Liver (tissue), 9 donors: ENCODE results near the gene SHISAL1. TPM values are rescaled to one million over a fixed set of nuclear protein-coding genes. Genes with fewer than 3 reads are reported as not detected.

ENCODE experiments used
- DNase-seq: peaks from one replicate; pipeline ENCODE4 v3.0.0-alpha.2; 2017; ENCODE audit warnings: low spot score
- H3K27ac ChIP-seq, 2 donors: one replicate each; pipeline ENCODE4 v1.7.0; 2013; ENCODE audit warnings: inconsistent platforms in 2 of 2, low read length in 2 of 2, control low read depth in 1 of 2, low read depth in 1 of 2, mild to moderate bottlenecking in 1 of 2
- H3K27me3 ChIP-seq, 4 donors: one replicate each; pipeline versions ENCODE4 v1.6.1 to v1.7.0; 2013; ENCODE audit warnings: low read length in 3 of 4, inconsistent platforms in 1 of 4, mild to moderate bottlenecking in 1 of 4, moderate library complexity in 1 of 4; ENCODE audit not compliant: control insufficient read depth in 4 of 4, insufficient read depth in 4 of 4
- H3K36me3 ChIP-seq, 4 donors: one replicate each; pipeline versions ENCODE4 v1.6.1 to v1.7.0; 2013; ENCODE audit warnings: low read length in 3 of 4, mild to moderate bottlenecking in 3 of 4, low read depth in 1 of 4, moderate library complexity in 1 of 4; ENCODE audit not compliant: control insufficient read depth in 4 of 4, insufficient read depth in 3 of 4
- H3K4me1 ChIP-seq, 4 donors: one replicate each; pipeline versions ENCODE4 v1.6.1 to v1.7.0; 2013; ENCODE audit warnings: low read length in 3 of 4, mild to moderate bottlenecking in 3 of 4, moderate library complexity in 1 of 4; ENCODE audit not compliant: control insufficient read depth in 4 of 4, insufficient read depth in 4 of 4
- H3K4me3 ChIP-seq, 3 donors: one replicate each; pipeline versions ENCODE4 v1.6.1 to v1.7.0; 2013; ENCODE audit warnings: low read length in 3 of 3, control low read depth in 1 of 3, low read depth in 1 of 3, mild to moderate bottlenecking in 1 of 3
- H3K9ac ChIP-seq, 2 donors: one replicate each; pipeline ENCODE4 v1.7.0; 2013; ENCODE audit warnings: low read length in 2 of 2, mild to moderate bottlenecking in 2 of 2, moderate library complexity in 2 of 2, control low read depth in 1 of 2, low read depth in 1 of 2
- H3K9me3 ChIP-seq, 4 donors: one replicate each; pipeline versions ENCODE4 v1.6.1 to v1.7.0; 2013; ENCODE audit warnings: low read length in 3 of 4; ENCODE audit not compliant: control insufficient read depth in 4 of 4
- EGR1 ChIP-seq, 2 donors: IDR thresholded peaks; 2 replicates each; pipeline ENCODE4 v1.6.1; 2016 to 2018; ENCODE audit warnings: antibody characterized with exemption in 2 of 2, low read depth in 2 of 2
- FOXA1 ChIP-seq: IDR thresholded peaks from 2 replicates; pipeline ENCODE4 v1.6.1; 2016; ENCODE audit warnings: antibody characterized with exemption
- FOXA2 ChIP-seq: IDR thresholded peaks from 2 replicates; pipeline ENCODE4 v1.6.1; 2016; ENCODE audit warnings: antibody characterized with exemption
- GABPA ChIP-seq, 2 donors: IDR thresholded peaks in 1 of 2; conservative IDR thresholded peaks in 1 of 2; 2 replicates each; pipeline ENCODE4 v1.6.1; 2016; ENCODE audit warnings: antibody characterized with exemption in 2 of 2, mild to moderate bottlenecking in 1 of 2, moderate library complexity in 1 of 2
- HNF4A ChIP-seq, 2 donors: conservative IDR thresholded peaks; 2 replicates each; pipeline ENCODE4 v1.6.1; 2016; ENCODE audit warnings: antibody characterized with exemption in 2 of 2, mild to moderate bottlenecking in 2 of 2
- HNF4G ChIP-seq: IDR thresholded peaks from 2 replicates; pipeline ENCODE4 v1.6.1; 2016; ENCODE audit warnings: antibody characterized with exemption
- JUND ChIP-seq, 2 donors: IDR thresholded peaks; 2 replicates each; pipeline ENCODE4 v1.6.1; 2016; ENCODE audit warnings: antibody characterized with exemption in 2 of 2
- NR2F2 ChIP-seq: IDR thresholded peaks from 2 replicates; pipeline ENCODE4 v1.6.1; 2016; ENCODE audit warnings: antibody characterized with exemption
- RAD21 ChIP-seq, 2 donors: IDR thresholded peaks; 2 replicates each; pipeline ENCODE4 v1.6.1; 2016; ENCODE audit warnings: antibody characterized with exemption in 2 of 2, mild to moderate bottlenecking in 2 of 2
- RXRA ChIP-seq, 2 donors: IDR thresholded peaks; 2 replicates each; pipeline ENCODE4 v1.6.1; 2017 to 2018; ENCODE audit warnings: antibody characterized with exemption in 2 of 2, mild to moderate bottlenecking in 1 of 2
- SP1 ChIP-seq: IDR thresholded peaks from 2 replicates; pipeline ENCODE4 v1.6.1; 2018; ENCODE audit warnings: antibody characterized with exemption, mild to moderate bottlenecking
- TAF1 ChIP-seq: conservative IDR thresholded peaks from 2 replicates; pipeline ENCODE4 v1.6.1; 2016; ENCODE audit warnings: antibody characterized with exemption, mild to moderate bottlenecking
- YY1 ChIP-seq: IDR thresholded peaks from 2 replicates; pipeline ENCODE4 v1.6.1; 2016; ENCODE audit warnings: antibody characterized with exemption, mild to moderate bottlenecking
- WGBS: extraction: QIAGEN DNeasy Blood & Tissue Kit; methylation state at CpG from one replicate; pipeline ENCODE4 v1.1.7; 2013; 5-methylcytosine and 5-hydroxymethylcytosine counted together
- polyA plus RNA-seq, 2 donors: library from polyadenylated mRNA; stranded (reverse) in 1 of 2; unstranded in 1 of 2; fragments of 200-250 nt in 1 of 2; fragments of >200 nt in 1 of 2; fragmentation: Nextera tagmentation in 1 of 2; extraction: Ambion mirVana in 1 of 2; gene quantifications; one replicate each; pipeline versions ENCODE4 v1.2.1 to v1.2.3, GENCODE V29; 2013 to 2015
- total RNA-seq, 2 donors: library from RNA; depleted of rRNA; stranded (reverse); fragments of >200 nt; gene quantifications; one replicate each; pipeline ENCODE4 v1.2.3, GENCODE V29; 2014
- TF ChIP-seq, protein P1 (sequence below): IDR thresholded peaks from 2 replicates; pipeline ENCODE4 v1.6.1; 2016; ENCODE audit warnings: antibody characterized with exemption
- TF ChIP-seq, protein P2 (sequence below): IDR thresholded peaks from 2 replicates; pipeline ENCODE4 v1.6.1; 2016; ENCODE audit warnings: antibody characterized with exemption, mild to moderate bottlenecking
- TF ChIP-seq, protein P3 (sequence below): IDR thresholded peaks from 2 replicates; pipeline ENCODE4 v1.6.1; 2016; ENCODE audit warnings: antibody characterized with exemption
- TF ChIP-seq, protein P4 (sequence below): IDR thresholded peaks from 2 replicates; pipeline ENCODE4 v1.6.1; 2016; ENCODE audit warnings: antibody characterized with exemption
- TF ChIP-seq, protein P5 (sequence below): fragments of 150-350 bp; IDR thresholded peaks from 2 replicates; pipeline ENCODE4 v1.5.1; 2017; ENCODE audit warnings: improper control_type of control experiment, low read depth, low read length; ENCODE audit not compliant: missing input control
- donor health status: healthy.
- donor health status: healthy.
- donor health status: healthy.
- donor health status: healthy.
- donor health status: healthy.

The SHISAL1 gene
- total and polyA plus RNA-seq, 4 donors, result 0.07 to 0.17 (median 0.13) TPM

DNA sequence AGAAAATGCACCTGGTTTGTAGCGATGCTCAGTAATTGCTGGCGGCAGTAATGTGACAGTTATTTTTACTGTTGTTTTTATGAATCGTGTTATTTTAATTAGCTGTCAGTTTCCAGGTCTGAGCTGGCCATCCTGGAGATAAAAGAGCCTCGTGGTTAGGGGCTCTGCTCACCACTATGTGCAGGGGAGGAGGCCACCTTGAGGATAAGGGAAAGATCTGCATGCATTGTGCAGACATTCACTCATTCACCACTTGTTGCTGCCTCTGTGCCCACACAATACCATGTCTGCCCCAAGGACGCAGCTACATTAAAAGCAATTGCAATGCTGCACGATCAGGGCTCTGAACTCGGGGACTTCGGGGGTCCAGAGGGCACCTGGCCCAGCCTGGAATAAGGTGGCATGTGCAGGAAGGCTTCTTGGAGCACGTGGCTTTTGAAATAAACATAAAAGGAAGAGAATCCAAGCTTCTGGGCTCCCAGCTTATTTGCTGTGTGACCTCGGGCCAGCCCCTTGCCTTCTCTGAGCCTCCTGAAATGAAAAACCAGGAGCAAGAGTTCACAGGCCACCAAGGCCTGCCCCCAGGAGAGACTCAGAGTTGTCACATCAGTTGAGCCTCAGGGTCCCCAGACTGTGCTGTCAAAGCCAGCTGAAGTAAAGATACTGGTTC, 44.7 kb upstream of the SHISAL1 start (continued):
- TF ChIP-seq, protein P1, sequence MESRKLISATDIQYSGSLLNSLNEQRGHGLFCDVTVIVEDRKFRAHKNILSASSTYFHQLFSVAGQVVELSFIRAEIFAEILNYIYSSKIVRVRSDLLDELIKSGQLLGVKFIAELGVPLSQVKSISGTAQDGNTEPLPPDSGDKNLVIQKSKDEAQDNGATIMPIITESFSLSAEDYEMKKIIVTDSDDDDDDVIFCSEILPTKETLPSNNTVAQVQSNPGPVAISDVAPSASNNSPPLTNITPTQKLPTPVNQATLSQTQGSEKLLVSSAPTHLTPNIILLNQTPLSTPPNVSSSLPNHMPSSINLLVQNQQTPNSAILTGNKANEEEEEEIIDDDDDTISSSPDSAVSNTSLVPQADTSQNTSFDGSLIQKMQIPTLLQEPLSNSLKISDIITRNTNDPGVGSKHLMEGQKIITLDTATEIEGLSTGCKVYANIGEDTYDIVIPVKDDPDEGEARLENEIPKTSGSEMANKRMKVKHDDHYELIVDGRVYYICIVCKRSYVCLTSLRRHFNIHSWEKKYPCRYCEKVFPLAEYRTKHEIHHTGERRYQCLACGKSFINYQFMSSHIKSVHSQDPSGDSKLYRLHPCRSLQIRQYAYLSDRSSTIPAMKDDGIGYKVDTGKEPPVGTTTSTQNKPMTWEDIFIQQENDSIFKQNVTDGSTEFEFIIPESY, result no peak
- TF ChIP-seq RAD21 (IDR thresholded peaks at IDR 0.05), result no peak

DNA sequence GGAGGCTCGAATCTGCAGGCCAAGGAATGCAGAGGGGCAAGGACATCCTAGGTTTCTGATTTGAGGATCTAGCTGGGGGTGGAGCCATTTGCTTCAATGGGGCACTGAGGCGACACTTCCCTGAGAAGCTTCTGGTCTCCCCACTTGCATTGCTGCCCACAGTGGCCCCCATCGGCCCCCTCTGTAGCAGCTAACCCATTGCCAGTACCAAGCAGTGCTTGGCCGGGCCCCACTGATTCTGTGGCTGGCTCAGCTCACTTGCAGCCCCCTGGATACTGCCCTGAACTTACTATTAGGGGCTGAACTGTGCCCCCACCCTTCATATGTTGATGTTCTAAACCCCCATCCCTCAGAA, 42.9 kb upstream of the SHISAL1 start:
- Histone ChIP-seq H3K9ac (no peak overlapping the region), H3K36me3 (no peaks in the 10 kb centered on the region), H3K27me3 (peaks cover 0 to 3% (median 0%) of the 10 kb centered on the region in 4 donors), H3K27ac (no peak overlapping the region), H3K9me3 (no peaks in the 10 kb centered on the region), H3K4me1 (peaks cover 0 to 1% (median 0%) of the 10 kb centered on the region in 4 donors), H3K4me3 (no peak overlapping the region)
- TF ChIP-seq, protein P2, sequence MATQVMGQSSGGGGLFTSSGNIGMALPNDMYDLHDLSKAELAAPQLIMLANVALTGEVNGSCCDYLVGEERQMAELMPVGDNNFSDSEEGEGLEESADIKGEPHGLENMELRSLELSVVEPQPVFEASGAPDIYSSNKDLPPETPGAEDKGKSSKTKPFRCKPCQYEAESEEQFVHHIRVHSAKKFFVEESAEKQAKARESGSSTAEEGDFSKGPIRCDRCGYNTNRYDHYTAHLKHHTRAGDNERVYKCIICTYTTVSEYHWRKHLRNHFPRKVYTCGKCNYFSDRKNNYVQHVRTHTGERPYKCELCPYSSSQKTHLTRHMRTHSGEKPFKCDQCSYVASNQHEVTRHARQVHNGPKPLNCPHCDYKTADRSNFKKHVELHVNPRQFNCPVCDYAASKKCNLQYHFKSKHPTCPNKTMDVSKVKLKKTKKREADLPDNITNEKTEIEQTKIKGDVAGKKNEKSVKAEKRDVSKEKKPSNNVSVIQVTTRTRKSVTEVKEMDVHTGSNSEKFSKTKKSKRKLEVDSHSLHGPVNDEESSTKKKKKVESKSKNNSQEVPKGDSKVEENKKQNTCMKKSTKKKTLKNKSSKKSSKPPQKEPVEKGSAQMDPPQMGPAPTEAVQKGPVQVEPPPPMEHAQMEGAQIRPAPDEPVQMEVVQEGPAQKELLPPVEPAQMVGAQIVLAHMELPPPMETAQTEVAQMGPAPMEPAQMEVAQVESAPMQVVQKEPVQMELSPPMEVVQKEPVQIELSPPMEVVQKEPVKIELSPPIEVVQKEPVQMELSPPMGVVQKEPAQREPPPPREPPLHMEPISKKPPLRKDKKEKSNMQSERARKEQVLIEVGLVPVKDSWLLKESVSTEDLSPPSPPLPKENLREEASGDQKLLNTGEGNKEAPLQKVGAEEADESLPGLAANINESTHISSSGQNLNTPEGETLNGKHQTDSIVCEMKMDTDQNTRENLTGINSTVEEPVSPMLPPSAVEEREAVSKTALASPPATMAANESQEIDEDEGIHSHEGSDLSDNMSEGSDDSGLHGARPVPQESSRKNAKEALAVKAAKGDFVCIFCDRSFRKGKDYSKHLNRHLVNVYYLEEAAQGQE, result no peak
- TF ChIP-seq FOXA2 (no peak), JUND (IDR thresholded peaks at IDR 0.05) (no peak), EGR1 (IDR thresholded peaks at IDR 0.05; ENCODE audit: low read depth in 2 of 2) (no peak), HNF4G (no peak), RAD21 (IDR thresholded peaks at IDR 0.05) (no peak), YY1 (no peak), HNF4A (conservative IDR thresholded peaks at IDR 0.05) (no peak), RXRA (IDR thresholded peaks at IDR 0.05) (no peak), TAF1 (no peak), SP1 (no peak), NR2F2 (no peak), GABPA (IDR thresholded peaks at IDR 0.05 in 1 of 2, conservative IDR thresholded peaks at IDR 0.05 in 1 of 2) (no peak), FOXA1 (no peak)
- TF ChIP-seq, protein P1, result no peak
- TF ChIP-seq, protein P3, sequence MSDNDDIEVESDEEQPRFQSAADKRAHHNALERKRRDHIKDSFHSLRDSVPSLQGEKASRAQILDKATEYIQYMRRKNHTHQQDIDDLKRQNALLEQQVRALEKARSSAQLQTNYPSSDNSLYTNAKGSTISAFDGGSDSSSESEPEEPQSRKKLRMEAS, result no peak
- TF ChIP-seq, protein P4, sequence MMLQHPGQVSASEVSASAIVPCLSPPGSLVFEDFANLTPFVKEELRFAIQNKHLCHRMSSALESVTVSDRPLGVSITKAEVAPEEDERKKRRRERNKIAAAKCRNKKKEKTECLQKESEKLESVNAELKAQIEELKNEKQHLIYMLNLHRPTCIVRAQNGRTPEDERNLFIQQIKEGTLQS, result no peak
- TF ChIP-seq, protein P5, sequence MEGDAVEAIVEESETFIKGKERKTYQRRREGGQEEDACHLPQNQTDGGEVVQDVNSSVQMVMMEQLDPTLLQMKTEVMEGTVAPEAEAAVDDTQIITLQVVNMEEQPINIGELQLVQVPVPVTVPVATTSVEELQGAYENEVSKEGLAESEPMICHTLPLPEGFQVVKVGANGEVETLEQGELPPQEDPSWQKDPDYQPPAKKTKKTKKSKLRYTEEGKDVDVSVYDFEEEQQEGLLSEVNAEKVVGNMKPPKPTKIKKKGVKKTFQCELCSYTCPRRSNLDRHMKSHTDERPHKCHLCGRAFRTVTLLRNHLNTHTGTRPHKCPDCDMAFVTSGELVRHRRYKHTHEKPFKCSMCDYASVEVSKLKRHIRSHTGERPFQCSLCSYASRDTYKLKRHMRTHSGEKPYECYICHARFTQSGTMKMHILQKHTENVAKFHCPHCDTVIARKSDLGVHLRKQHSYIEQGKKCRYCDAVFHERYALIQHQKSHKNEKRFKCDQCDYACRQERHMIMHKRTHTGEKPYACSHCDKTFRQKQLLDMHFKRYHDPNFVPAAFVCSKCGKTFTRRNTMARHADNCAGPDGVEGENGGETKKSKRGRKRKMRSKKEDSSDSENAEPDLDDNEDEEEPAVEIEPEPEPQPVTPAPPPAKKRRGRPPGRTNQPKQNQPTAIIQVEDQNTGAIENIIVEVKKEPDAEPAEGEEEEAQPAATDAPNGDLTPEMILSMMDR, result no peak
- WGBS, result 68% methylated on average over 4 of the region's 4 CpGs
- no peak for DNase-seq
